HEK293T (cell line): ENCODE measurements around the gene DIPK2A.

ENCODE experiments used
- BHLHE40 ChIP-seq: fragments of 450-650 bp; IDR thresholded peaks from 2 replicates; pipeline ENCODE4 v1.6.1; 2016; ENCODE audit warnings: mild to moderate bottlenecking, moderate library complexity, borderline replicate concordance
- SP1 ChIP-seq: fragments of 450-650 bp; IDR thresholded peaks from 2 replicates; pipeline ENCODE4 v1.6.1; 2017

DNA sequence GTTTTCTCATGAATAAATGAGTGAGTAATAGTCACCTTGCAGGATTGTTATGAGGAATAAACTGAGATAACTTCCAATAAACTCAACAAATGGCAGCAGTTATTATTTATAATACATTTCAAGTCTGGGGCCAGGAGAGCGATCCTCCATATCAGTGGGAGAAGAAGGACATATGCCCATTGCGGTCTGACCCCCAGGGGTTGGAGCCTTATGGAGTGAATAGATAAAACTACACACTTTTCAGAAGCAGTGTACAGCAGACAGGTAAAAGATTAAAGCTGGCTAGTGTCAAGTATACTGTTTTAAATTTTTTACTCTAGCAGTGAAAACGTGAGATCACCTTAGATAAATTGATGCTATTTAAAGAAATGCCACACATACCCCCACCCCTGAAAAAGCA, 43.5 kb downstream of the DIPK2A start:
- TF ChIP-seq SP1 (no peak), BHLHE40 (no peak)
